ENCODE measurements around the gene ARSB. TPM values are rescaled to one million over a fixed set of nuclear protein-coding genes. Genes with fewer than 3 reads are reported as not detected.

ARSB gene
- total and polyA plus RNA-seq, 12 donors: 1.7 to 21.4 (median 14.1) TPM

DNA sequence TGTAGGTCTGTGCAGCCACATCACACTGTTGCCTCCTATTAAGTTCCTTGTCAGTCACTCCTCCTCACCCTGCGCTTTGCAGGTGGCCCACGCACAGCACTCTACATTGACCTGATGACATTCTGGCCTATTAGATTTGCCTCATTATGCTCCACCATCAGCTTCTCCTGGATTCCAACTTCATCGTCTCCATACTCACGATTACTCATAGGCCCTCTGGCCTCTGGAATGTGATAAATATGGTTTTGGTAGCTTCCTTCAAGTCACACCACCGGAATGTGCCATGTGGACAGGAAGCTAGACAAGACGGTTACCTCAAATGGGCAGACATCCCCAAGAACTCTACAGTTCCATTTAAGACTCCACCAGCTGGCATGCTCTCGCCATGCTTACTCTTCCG lies 178.6 kb downstream of the ARSB start:
- intact Hi-C loops (cut with DNase I): loop anchor here in 1 of 10 donors (10.0 kb wide), 1 partner anchor 78 kb away; no protein-coding TSS in a partner anchor
- WGBS, 2 donors: 98% methylated on average over 8 of the region's 8 CpGs
- Histone ChIP-seq H3K9me3 (no peaks in the 10 kb centered on the region), H3K27ac (no peak overlapping the region), H3K4me1 (peaks cover 0 to 49% (median 18%) of the 10 kb centered on the region in 9 donors), H3K27me3 (no peaks in the 10 kb centered on the region), H3K36me3 (no peaks in the 10 kb centered on the region), H3K4me3 (no peak overlapping the region)
- DNase-seq: no peak
- TF ChIP-seq CTCF (IDR thresholded peaks at IDR 0.05): no peak
- no peak for ATAC-seq

GRCh38 chr5:78805474-78806124 lies 179.5 kb downstream of the ARSB start:
- Histone ChIP-seq H3K36me3 (no peaks in the 10 kb centered on the region), H3K27ac (no peak overlapping the region), H3K4me1 (peaks cover 0 to 48% (median 18%) of the 10 kb centered on the region in 9 donors), H3K9me3 (no peaks in the 10 kb centered on the region), H3K4me3 (no peak overlapping the region), H3K27me3 (no peaks in the 10 kb centered on the region)
- ATAC-seq (no peak), DNase-seq (no peak)
- 88% methylated on average over 10 of the region's 10 CpGs for WGBS, 2 donors
- no peak for TF ChIP-seq CTCF (IDR thresholded peaks at IDR 0.05)
- intact Hi-C loops (cut with DNase I): loop anchor here in 1 of 10 donors (10.0 kb wide), 1 partner anchor 79 kb away; no protein-coding TSS in a partner anchor

GRCh38 chr5:78804995-78805394 lies 180.1 kb downstream of the ARSB start:
- H3K4me1 ChIP-seq: peaks cover 0 to 42% (median 13%) of the 10 kb centered on the region in 9 donors
- TF ChIP-seq CTCF (IDR thresholded peaks at IDR 0.05): no peak
- 91 to 93% methylated on average over 6 of the region's 6 CpGs for WGBS, 2 donors
- no peaks in the 10 kb centered on the region for H3K36me3 ChIP-seq
- intact Hi-C loops (cut with DNase I): loop anchor here in 1 of 10 donors (10.0 kb wide), 1 partner anchor 80 kb away; no protein-coding TSS in a partner anchor
- ATAC-seq (no peak), DNase-seq (no peak)
- no peaks in the 10 kb centered on the region for H3K27me3 ChIP-seq
- H3K4me3 ChIP-seq: no peak overlapping the region
- no peak overlapping the region for H3K27ac ChIP-seq
- no peaks in the 10 kb centered on the region for H3K9me3 ChIP-seq

GRCh38 chr5:78803941-78804340 lies 181.2 kb downstream of the ARSB start:
- WGBS, 2 donors: 81% methylated on average over 2 of the region's 2 CpGs
- DNase-seq (no peak), ATAC-seq (no peak)
- no peak for TF ChIP-seq CTCF (IDR thresholded peaks at IDR 0.05)
- peaks cover 0 to 41% (median 5%) of the 10 kb centered on the region in 9 donors for H3K4me1 ChIP-seq
- no peaks in the 10 kb centered on the region for H3K27me3 ChIP-seq
- H3K4me3 ChIP-seq: no peak overlapping the region
- no peaks in the 10 kb centered on the region for H3K36me3 ChIP-seq
- peak overlapping the region in 3 of 10 donors; percentile 8 to 53 (median 37) for H3K27ac ChIP-seq
- intact Hi-C loops (cut with DNase I): loop anchor here in 1 of 10 donors (10.0 kb wide), 1 partner anchor 81 kb away; no protein-coding TSS in a partner anchor
- H3K9me3 ChIP-seq: no peaks in the 10 kb centered on the region

Measured in heart right ventricle (tissue), 16 donors.